DOHH2 (cell line): ENCODE data around the gene SERHL2.

ENCODE experiments used
- EZH2phosphoT487 ChIP-seq: fragments of 200-600 bp; sonication (generic); IDR thresholded peaks from 2 replicates; pipeline ENCODE4 v1.6.1; 2017; ENCODE audit warnings: borderline replicate concordance, mild to moderate bottlenecking, antibody characterized with exemption, low read length, moderate library complexity, mixed read lengths
- TF ChIP-seq, protein P1 (sequence below): fragments of 200-600 bp; sonication (generic); IDR thresholded peaks from one replicate; pipeline ENCODE4 v1.5.1; 2014; ENCODE audit warnings: antibody characterized with exemption, mild to moderate bottlenecking, low read depth, low read length; ENCODE audit not compliant: poor library complexity, severe bottlenecking

GRCh38 chr22:42619261-42620063, 65.7 kb downstream of the SERHL2 start:
- no peak for TF ChIP-seq EZH2phosphoT487
- TF ChIP-seq, protein P1, sequence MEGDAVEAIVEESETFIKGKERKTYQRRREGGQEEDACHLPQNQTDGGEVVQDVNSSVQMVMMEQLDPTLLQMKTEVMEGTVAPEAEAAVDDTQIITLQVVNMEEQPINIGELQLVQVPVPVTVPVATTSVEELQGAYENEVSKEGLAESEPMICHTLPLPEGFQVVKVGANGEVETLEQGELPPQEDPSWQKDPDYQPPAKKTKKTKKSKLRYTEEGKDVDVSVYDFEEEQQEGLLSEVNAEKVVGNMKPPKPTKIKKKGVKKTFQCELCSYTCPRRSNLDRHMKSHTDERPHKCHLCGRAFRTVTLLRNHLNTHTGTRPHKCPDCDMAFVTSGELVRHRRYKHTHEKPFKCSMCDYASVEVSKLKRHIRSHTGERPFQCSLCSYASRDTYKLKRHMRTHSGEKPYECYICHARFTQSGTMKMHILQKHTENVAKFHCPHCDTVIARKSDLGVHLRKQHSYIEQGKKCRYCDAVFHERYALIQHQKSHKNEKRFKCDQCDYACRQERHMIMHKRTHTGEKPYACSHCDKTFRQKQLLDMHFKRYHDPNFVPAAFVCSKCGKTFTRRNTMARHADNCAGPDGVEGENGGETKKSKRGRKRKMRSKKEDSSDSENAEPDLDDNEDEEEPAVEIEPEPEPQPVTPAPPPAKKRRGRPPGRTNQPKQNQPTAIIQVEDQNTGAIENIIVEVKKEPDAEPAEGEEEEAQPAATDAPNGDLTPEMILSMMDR = no peak
